ENCODE measurements around the gene NRL. TPM values are rescaled to one million over a fixed set of nuclear protein-coding genes. Genes with fewer than 3 reads are reported as not detected.

Gene NRL
- total and polyA plus RNA-seq, 10 of the 15 experiments (the other 5 are each of a cell fraction or from before 2014, with no cell fraction given), result 0.11 to 4.4 (median 2.2) TPM

GRCh38 chr14:24137529-24138395, 23.0 kb upstream of the NRL start:
- Histone ChIP-seq H4K20me1 (ENCODE audit: control insufficient read depth, insufficient read depth) (no peaks in the 10 kb centered on the region), H3K4me2 (ENCODE audit: control insufficient read depth, insufficient read depth) (peak overlapping the region; percentile 81), H2AFZ (ENCODE audit: control insufficient read depth, low read depth, low read length) (no peak overlapping the region), H3K36me3 (ENCODE audit: control insufficient read depth in 2 of 2, insufficient read depth in 2 of 2, low read length in 1 of 2) (peaks cover 12 to 13% of the 10 kb centered on the region in 2 experiments), H3K27me3 (replicated peaks in 1 of 2; ENCODE audit: control insufficient read depth in 2 of 2, insufficient read depth in 2 of 2, low read length in 1 of 2) (no peaks in the 10 kb centered on the region), H3K79me2 (ENCODE audit: control insufficient read depth, insufficient read depth, low read length) (peaks cover 55% of the 10 kb centered on the region), H3K9ac (ENCODE audit: control insufficient read depth, insufficient read depth, low read length) (peak overlapping the region; percentile 96), H3K27ac (ENCODE audit: control insufficient read depth, insufficient read depth) (peak overlapping the region; percentile 95), H3K4me3 (peak overlapping the region; percentile 99; the same call in 1 of the 2 replicates), H3K9me3 (replicated peaks; ENCODE audit: control insufficient read depth, insufficient read depth, low read length) (no peaks in the 10 kb centered on the region), H3K4me1 (ENCODE audit: control insufficient read depth, insufficient read depth, low read length) (peaks cover 37% of the 10 kb centered on the region)
- 82% methylated on average over 8 of the region's 8 CpGs for WGBS (ENCODE audit: insufficient coverage, insufficient replicate concordance, low lambda C conversion rate, missing lambda C conversion rate)
- in situ Hi-C loops (cut with MboI), result no loop called here
- ChIA-PET CTCF (interaction anchor here (0.6 to 4.9 kb wide), 9 partner anchors 9 to 170 kb away, joined by 3 to 39 read pairs (median 6); partner anchors contain the start of genes CIDEB, DCAF11, IRF9 and NRL), POLR2A (interaction anchor here (0.7 to 11.6 kb wide), 8 partner anchors 10 to 95 kb away, joined by 3 to 276 read pairs (median 9); partner anchors contain the start of genes DCAF11, IRF9, NRL and PSME2), SMC1A (ENCODE audit: uncharacterized antibody, unreplicated experiment) (interaction anchor here (0.6 to 7.7 kb wide), 11 partner anchors 8 to 170 kb away, joined by 3 to 70 read pairs (median 4); partner anchors contain the start of genes CIDEB, DCAF11, IRF9 and NRL), RAD21 (ENCODE audit: unreplicated experiment) (interaction anchor here (0.8 to 6.8 kb wide), 8 partner anchors 9 to 105 kb away, joined by 3 to 69 read pairs (median 6); partner anchors contain the start of genes DCAF11, IPO4, IRF9 and NRL)
- DNase-seq (ENCODE audit: low read depth, low spot score) (no peak), FAIRE-seq (no peak), ATAC-seq (no peak)
- intact Hi-C loops (cut with micrococcal nuclease; ENCODE audit: unreplicated experiment), result no loop called here
- TF ChIP-seq TBL1XR1 (IDR thresholded peaks at IDR 0.05; ENCODE audit: low read depth, low read length) (no peak), PML (IDR thresholded peaks at IDR 0.05; ENCODE audit: low read length) (0 out of 2 replicates have a peak, but pooled peaks have one; percentile 25), CHD2 (IDR thresholded peaks at IDR 0.05; ENCODE audit: borderline replicate concordance, low read depth, low read length) (no peak), POLR2AphosphoS5 (IDR thresholded peaks at IDR 0.05; ENCODE audit: low read length) (0 out of 2 replicates have a peak, but pooled peaks have one; percentile 12)
- no TSS peak for BruUV-seq (replicated peaks)

Data from GM12878 (cell line).